HCT116 (cell line): Measurements from ENCODE around the gene SYT9. TPM values are rescaled to one million over a fixed set of nuclear protein-coding genes. Genes with fewer than 3 reads are reported as not detected.

Experiments
- ATAC-seq: fragments of 200-7000 bp; cut with Tn5 transposase; 2 replicates; pipeline ENCODE4 v1.9.1; 2020; ENCODE audit warnings: mild to moderate bottlenecking, moderate library complexity
- BruUV-seq: library from RNA; stranded (reverse); fragments of 400-500 nt; replicated peaks from 2 replicates; lab custom pipeline; 2021; lab: Mats Ljungman, UMichigan
- CTCF ChIA-PET: fragments of 300-600 bp; sonication (Branson Sonifier 250); formaldehyde crosslinking; loops from one replicate; lab custom pipeline; 2021; ENCODE audit warnings: antibody characterized with exemption; lab: Charles Lee
- POLR2A ChIA-PET: fragments of 300-600, 350-600 bp; sonication (Branson Sonifier 250); formaldehyde crosslinking; loops from one replicate; lab custom pipeline; 2021; ENCODE audit warnings: antibody characterized with exemption; lab: Charles Lee
- RAD21 ChIA-PET, 2 experiments: fragments of 300-600 bp; sonication (Branson Sonifier 250); formaldehyde crosslinking; loops; one replicate each; lab custom pipeline; 2023; ENCODE audit warnings: low total read pairs in 2 of 2; ENCODE audit not compliant: uncharacterized antibody in 2 of 2, unreplicated experiment in 2 of 2, low non-redundant PET in 1 of 2; lab: Charles Lee
- DNase-seq: peaks from one replicate; pipeline ENCODE4 v3.0.0-alpha.2; 2010; ENCODE audit warnings: low read depth, low spot score
- H2AFZ ChIP-seq: fragments of 200-600 bp; shearing (Covaris generic), sonication (generic); 2 replicates; pipeline ENCODE4 v1.6.1; 2017; ENCODE audit warnings: low read depth, mixed run types, mixed read lengths, antibody characterized with exemption, low read length; ENCODE audit not compliant: poor library complexity, severe bottlenecking
- H3K27ac ChIP-seq: 2 replicates; pipeline ENCODE4 v1.5.1; 2012; ENCODE audit warnings: low read depth, low read length
- H3K27me3 ChIP-seq: fragments of 200-600 bp; sonication (generic); 2 replicates; pipeline ENCODE4 v1.6.1; 2016; ENCODE audit warnings: mixed run types, low read length, mixed read lengths; ENCODE audit not compliant: insufficient read depth
- H3K36me3 ChIP-seq, 2 experiments: fragments of 200-500 bp in 1 of 2; fragments of 200-600 bp in 1 of 2; sonication (Bioruptor generic) in 1 of 2; sonication (generic) in 1 of 2; 2 replicates each; pipeline versions ENCODE4 v1.5.1 to v1.6.1; 2014 to 2016; ENCODE audit warnings: low read length in 2 of 2, inconsistent platforms in 1 of 2, mixed read lengths in 1 of 2, mixed run types in 1 of 2; ENCODE audit not compliant: insufficient read depth in 2 of 2, control insufficient read depth in 1 of 2
- H3K4me1 ChIP-seq, 2 experiments: fragments of 200-600 bp in 1 of 2; sonication (generic) in 1 of 2; 2 replicates each; pipeline versions ENCODE4 v1.5.1 to v1.6.1; 2012 to 2017; ENCODE audit warnings: low read length in 2 of 2, inconsistent platforms in 1 of 2, mild to moderate bottlenecking in 1 of 2, mixed read lengths in 1 of 2, mixed run types in 1 of 2, moderate library complexity in 1 of 2; ENCODE audit not compliant: insufficient read depth in 2 of 2, control insufficient read depth in 1 of 2
- H3K4me2 ChIP-seq: fragments of 200-600 bp; sonication (generic); 2 replicates; pipeline ENCODE4 v1.6.1; 2017; ENCODE audit warnings: mixed run types, low read length, mixed read lengths
- H3K4me3 ChIP-seq, 2 experiments: fragments of 200-600 bp in 1 of 2; sonication (generic) in 1 of 2; replicated peaks in 1 of 2; 2 replicates each; pipeline ENCODE4 v1.5.1; 2011 to 2016; ENCODE audit warnings: low read length in 2 of 2, control low read depth in 1 of 2, low read depth in 1 of 2, mild to moderate bottlenecking in 1 of 2, mixed read lengths in 1 of 2, mixed run types in 1 of 2
- H3K79me2 ChIP-seq: fragments of 200-600 bp; sonication (generic); 2 replicates; pipeline ENCODE4 v1.6.1; 2017; ENCODE audit warnings: mild to moderate bottlenecking, mixed run types, low read length, moderate library complexity, mixed read lengths; ENCODE audit not compliant: insufficient read depth
- H3K9ac ChIP-seq: fragments of 200-600 bp; sonication (generic); 2 replicates; pipeline ENCODE4 v1.6.1; 2016; ENCODE audit warnings: low read length, mixed read lengths
- H3K9me2 ChIP-seq: fragments of 200-600 bp; sonication (generic), shearing (Covaris generic); 2 replicates; pipeline ENCODE4 v1.6.1; 2017; ENCODE audit warnings: mixed run types, mild to moderate bottlenecking, moderate library complexity; ENCODE audit not compliant: insufficient read depth
- H3K9me3 ChIP-seq, 2 experiments: fragments of 200-500 bp in 1 of 2; fragments of 200-600 bp in 1 of 2; sonication (Bioruptor generic) in 1 of 2; sonication (generic) in 1 of 2; 2 replicates each; pipeline ENCODE4 v1.6.1; 2014 to 2017; ENCODE audit warnings: low read length in 2 of 2, mixed read lengths in 2 of 2, inconsistent platforms in 1 of 2, low read depth in 1 of 2, mild to moderate bottlenecking in 1 of 2, mixed run types in 1 of 2, moderate library complexity in 1 of 2; ENCODE audit not compliant: control insufficient read depth in 1 of 2, insufficient read depth in 1 of 2
- H4K20me1 ChIP-seq: fragments of 200-600 bp; sonication (generic), shearing (Covaris generic); 2 replicates; pipeline ENCODE4 v1.6.1; 2017; ENCODE audit warnings: mixed run types, mild to moderate bottlenecking, moderate library complexity; ENCODE audit not compliant: insufficient read depth
- CBX3 ChIP-seq: IDR thresholded peaks from 2 replicates; pipeline ENCODE4 v1.6.1; 2012; ENCODE audit warnings: low read depth
- CEBPB ChIP-seq: IDR thresholded peaks from 2 replicates; pipeline ENCODE4 v1.6.1; 2012; ENCODE audit warnings: low read depth
- CTCF ChIP-seq, 3 experiments: fragments of 200-600 bp in 1 of 3; sonication (generic) in 1 of 3; IDR thresholded peaks in 2 of 3; conservative IDR thresholded peaks in 1 of 3; 2 replicates each; pipeline ENCODE4 v1.5.1; 2012 to 2017; ENCODE audit warnings: low read depth in 2 of 3, low read length in 2 of 3, antibody characterized with exemption in 1 of 3, borderline replicate concordance in 1 of 3, control low read depth in 1 of 3, mild to moderate bottlenecking in 1 of 3, mixed read lengths in 1 of 3, mixed run types in 1 of 3, moderate library complexity in 1 of 3; ENCODE audit not compliant: insufficient read depth in 1 of 3
- EGR1 ChIP-seq: IDR thresholded peaks from 2 replicates; pipeline ENCODE4 v1.6.1; 2012; ENCODE audit warnings: low read depth
- ELF1 ChIP-seq: IDR thresholded peaks from 2 replicates; pipeline ENCODE4 v1.6.1; 2012; ENCODE audit warnings: low read depth, borderline replicate concordance
- EZH2 ChIP-seq: fragments of 200-600 bp; sonication (generic); IDR thresholded peaks from 2 replicates; pipeline ENCODE4 v1.6.1; 2017; ENCODE audit warnings: antibody characterized with exemption, mixed run types
- JUND ChIP-seq: IDR thresholded peaks from 2 replicates; pipeline ENCODE4 v1.6.1; 2012
- POLR2A ChIP-seq: IDR thresholded peaks from 2 replicates; pipeline ENCODE4 v1.7.0; 2011; ENCODE audit warnings: borderline replicate concordance; ENCODE audit not compliant: insufficient read depth, insufficient read length; ENCODE audit errors: extremely low read depth
- RAD21 ChIP-seq: IDR thresholded peaks from 2 replicates; pipeline ENCODE4 v1.6.1; 2012; ENCODE audit warnings: low read depth, mild to moderate bottlenecking
- REST ChIP-seq: IDR thresholded peaks from 2 replicates; pipeline ENCODE4 v1.6.1; 2012; ENCODE audit warnings: low read depth
- SIN3A ChIP-seq: IDR thresholded peaks from 2 replicates; pipeline ENCODE4 v1.6.1; 2012; ENCODE audit warnings: low read depth
- SP1 ChIP-seq: IDR thresholded peaks from 2 replicates; pipeline ENCODE4 v1.6.1; 2012; ENCODE audit warnings: low read depth
- SRF ChIP-seq: IDR thresholded peaks from 2 replicates; pipeline ENCODE4 v1.6.1; 2012; ENCODE audit warnings: low read depth
- YY1 ChIP-seq: IDR thresholded peaks from 2 replicates; pipeline ENCODE4 v1.6.1; 2011; ENCODE audit warnings: low read length, low read depth, moderate library complexity, mild to moderate bottlenecking; ENCODE audit not compliant: insufficient replicate concordance; ENCODE audit errors: extremely low read depth
- ZFX ChIP-seq: fragments of 450-650 bp; IDR thresholded peaks from 2 replicates; pipeline ENCODE4 v1.6.1; 2017
- intact Hi-C: fragments of 100-400 bp; cut with micrococcal nuclease; formaldehyde crosslinking; loops from 2 replicates; pipeline ENCODE4 v1.10.0; 2022
- total RNA-seq: library from RNA; stranded (reverse); gene quantifications from one replicate; pipeline ENCODE4 v1.2.1, GENCODE V29; 2021; ENCODE audit not compliant: unreplicated experiment

The SYT9 gene
- total RNA-seq, 1 experiment from 2014 or later = not detected

GRCh38 chr11:7485186-7486097 lies 233.7 kb downstream of the SYT9 start, which contains the start of gene OLFML1:
Gene OLFML1, plus strand, starts transcription at chr11:7485506. Its CDS starts 370 bp downstream, at chr11:7485876.
- Histone ChIP-seq H4K20me1 (no peaks in the 10 kb centered on the region), H2AFZ (no peak within 1 kb of the TSS), H3K9me3 (no peaks in the 10 kb centered on the region), H3K79me2 (no peaks in the 10 kb centered on the region), H3K9ac (no peak within 1 kb of the TSS), H3K27ac (no peak within 1 kb of the TSS), H3K27me3 (peaks cover 37% of the 10 kb centered on the region), H3K9me2 (no peaks in the 10 kb centered on the region), H3K4me3 (no peak within 1 kb of the TSS), H3K4me1 (no peaks in the 10 kb centered on the region), H3K36me3 (no peaks in the 10 kb centered on the region), H3K4me2 (no peak within 1 kb of the TSS)
- BruUV-seq = no TSS peak
- no peak for ATAC-seq
- ChIA-PET POLR2A (no interaction called here), RAD21 (no interaction called here), CTCF (no interaction called here)
- TF ChIP-seq SP1 = no peak
- no peak for TF ChIP-seq REST
- TF ChIP-seq POLR2A = no peak
- TF ChIP-seq CTCF (IDR thresholded peaks at IDR 0.05 in 2 of 3, conservative IDR thresholded peaks at IDR 0.05 in 1 of 3; ENCODE audit: borderline replicate concordance in 1 of 3, insufficient read depth in 1 of 3, low read depth in 2 of 3, low read length in 2 of 3) = no peak
- TF ChIP-seq RAD21 = no peak
- TF ChIP-seq SRF = no peak
- TF ChIP-seq EGR1 = no peak
- no peak for TF ChIP-seq YY1
- TF ChIP-seq ZFX = no peak
- TF ChIP-seq CEBPB = no peak
- no peak for TF ChIP-seq JUND
- no peak for TF ChIP-seq ELF1
- no peak for TF ChIP-seq SIN3A
- no peak for TF ChIP-seq CBX3
- TF ChIP-seq EZH2 = no peak
- intact Hi-C loops = no loop called here
- no peak for DNase-seq
